Ascending aorta (tissue), 2 donors: ENCODE measurements around the gene TEKTIP1. TPM values are rescaled to one million over a fixed set of nuclear protein-coding genes. Genes with fewer than 3 reads are reported as not detected.

Experiments used
- DNase-seq, 2 donors: peaks; one replicate each; pipeline ENCODE4 v3.0.0-alpha.2; 2019; ENCODE audit warnings: low spot score in 2 of 2
- H3K27ac ChIP-seq, 2 donors: fragments of 200-600 bp; sonication (generic); one replicate each; pipeline ENCODE4 v1.5.1; 2016 to 2017; ENCODE audit warnings: mild to moderate bottlenecking in 1 of 2
- H3K27me3 ChIP-seq: fragments of 200-600 bp; sonication (generic); one replicate; pipeline ENCODE4 v1.5.1; 2017
- H3K36me3 ChIP-seq, 2 donors: fragments of 200-600 bp; sonication (generic); one replicate each; pipeline ENCODE4 v1.5.1; 2016
- H3K4me1 ChIP-seq, 2 donors: fragments of 200-600 bp; sonication (generic); one replicate each; pipeline ENCODE4 v1.5.1; 2016 to 2017; ENCODE audit warnings: mild to moderate bottlenecking in 1 of 2
- H3K4me3 ChIP-seq, 2 donors: fragments of 200-600 bp; sonication (generic); one replicate each; pipeline ENCODE4 v1.5.1; 2016 to 2017; ENCODE audit warnings: mild to moderate bottlenecking in 1 of 2
- H3K9me3 ChIP-seq, 2 donors: fragments of 200-600 bp; sonication (generic); one replicate each; pipeline ENCODE4 v1.5.1; 2016
- CTCF ChIP-seq, 3 experiments: fragments of 200-600 bp in 2 of 3; fragments of 450-650 bp in 1 of 3; sonication (generic) in 2 of 3; IDR thresholded peaks; one replicate each; pipeline ENCODE4 v1.5.1; 2016 to 2019; ENCODE audit warnings: antibody characterized with exemption in 3 of 3, mild to moderate bottlenecking in 1 of 3, moderate library complexity in 1 of 3
- intact Hi-C: fragments of 100-400 bp; cut with DNase I; formaldehyde crosslinking; loops from one replicate; pipeline ENCODE4 v1.15.1; 2023
- total RNA-seq: library from RNA; depleted of rRNA; stranded (reverse); fragments of >200 nt; gene quantifications from one replicate; pipeline ENCODE4 v1.1.0, GENCODE V29; 2016

Gene TEKTIP1
- total RNA-seq, 1 donor from 2014 or later, result not detected

DNA sequence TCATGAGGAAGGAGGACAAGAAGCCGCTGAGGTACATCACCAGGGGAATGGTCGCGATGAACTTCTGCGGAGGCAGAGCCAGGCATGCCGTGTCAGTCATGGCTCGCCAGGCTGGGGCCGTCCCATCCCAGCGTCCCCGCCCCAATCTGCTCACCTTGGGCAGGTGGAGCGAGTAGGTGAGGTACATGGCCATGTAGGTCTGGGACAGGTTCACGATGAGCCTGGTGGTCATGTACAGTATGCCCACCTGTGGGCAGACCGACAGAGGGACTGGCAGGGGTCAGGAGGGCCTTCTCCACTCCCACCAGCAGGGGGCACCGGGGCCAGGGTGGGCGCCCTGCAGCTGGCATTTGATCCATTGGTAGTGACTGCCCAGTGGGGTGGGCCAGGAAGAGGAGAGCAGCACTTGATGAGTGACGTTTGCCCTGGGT is 8.3 kb downstream of the TEKTIP1 start:
- peaks cover 3 to 8% of the 10 kb centered on the region in 2 donors for H3K4me1 ChIP-seq
- TF ChIP-seq CTCF (IDR thresholded peaks at IDR 0.05), result peak; percentile 28 to 47 (median 43)
- no peak overlapping the region for H3K4me3 ChIP-seq
- DNase-seq, result no peak
- H3K27ac ChIP-seq, result no peak overlapping the region
- no peaks in the 10 kb centered on the region for H3K27me3 ChIP-seq
- intact Hi-C loops, result loop anchor here (5.0 kb wide), 1 partner anchor 155 kb away; the partner anchor contains the start of gene PIP5K1C
- no peaks in the 10 kb centered on the region for H3K9me3 ChIP-seq
- H3K36me3 ChIP-seq, result peaks cover 16 to 20% of the 10 kb centered on the region in 2 donors

DNA sequence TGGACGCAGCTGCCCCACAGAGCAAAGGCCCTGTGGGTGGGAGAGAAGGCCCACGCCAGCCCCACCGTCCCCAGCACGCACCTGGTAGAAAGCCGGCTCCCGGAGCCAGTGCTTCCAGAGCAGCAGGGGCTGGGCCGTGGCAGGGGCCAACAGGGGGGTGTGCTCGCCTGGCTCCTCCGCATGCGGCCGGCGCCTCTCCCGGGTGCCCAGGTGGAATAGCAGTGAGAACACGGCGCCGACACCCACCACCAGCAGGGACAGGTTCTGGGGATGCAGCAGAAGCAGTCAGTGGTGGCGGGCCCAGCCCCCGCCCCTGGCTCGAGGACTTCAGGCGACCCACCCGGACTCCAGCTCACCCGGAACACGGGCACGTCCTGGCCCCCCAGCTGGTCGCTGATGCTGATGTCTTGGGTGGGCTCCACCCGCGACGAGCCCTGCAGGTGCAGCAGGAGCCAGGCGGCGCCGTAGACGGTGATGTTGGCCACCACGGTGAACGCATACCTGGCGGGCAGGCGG is 8.9 kb downstream of the TEKTIP1 start:
- H3K36me3 ChIP-seq, result peaks cover 16 to 20% of the 10 kb centered on the region in 2 donors
- peaks cover 3 to 8% of the 10 kb centered on the region in 2 donors for H3K4me1 ChIP-seq
- no peaks in the 10 kb centered on the region for H3K9me3 ChIP-seq
- no peak overlapping the region for H3K4me3 ChIP-seq
- no peak for DNase-seq
- no peak overlapping the region for H3K27ac ChIP-seq
- TF ChIP-seq CTCF (IDR thresholded peaks at IDR 0.05), result no peak
- H3K27me3 ChIP-seq, result no peaks in the 10 kb centered on the region
- intact Hi-C loops, result loop anchor here (5.0 kb wide), 1 partner anchor 154 kb away; the partner anchor contains the start of gene PIP5K1C

DNA sequence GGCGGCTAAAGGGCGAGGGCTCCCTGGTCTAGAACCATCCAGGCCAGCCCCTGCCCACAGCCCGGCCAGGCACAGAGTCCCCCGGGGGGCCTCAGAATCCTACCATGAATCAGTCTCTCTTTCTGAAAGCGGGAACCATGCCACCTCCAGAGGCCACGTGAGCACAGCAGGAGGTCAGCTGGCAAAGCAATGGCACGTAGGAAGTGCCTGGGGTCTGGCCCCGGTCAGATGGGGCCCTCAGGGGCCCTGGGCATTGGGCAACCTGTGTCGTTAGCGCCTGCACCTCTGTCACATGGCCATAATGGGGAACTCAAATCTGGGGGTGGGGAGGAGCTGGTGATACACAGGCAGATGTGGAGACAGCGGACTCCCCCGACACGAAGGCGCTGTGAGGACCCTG is 9.6 kb downstream of the TEKTIP1 start:
- DNase-seq, result no peak

GRCh38 chr19:3549816-3550215 is 10.8 kb downstream of the TEKTIP1 start:
- H3K27ac ChIP-seq, result no peak overlapping the region
- intact Hi-C loops, result loop anchor here (5.0 kb wide), 1 partner anchor 152 kb away; the partner anchor contains the start of gene PIP5K1C
- H3K9me3 ChIP-seq, result no peaks in the 10 kb centered on the region
- peaks cover 0 to 2% of the 10 kb centered on the region in 2 donors for H3K4me1 ChIP-seq
- no peak for TF ChIP-seq CTCF (IDR thresholded peaks at IDR 0.05)
- no peak overlapping the region for H3K4me3 ChIP-seq
- no peaks in the 10 kb centered on the region for H3K27me3 ChIP-seq
- H3K36me3 ChIP-seq, result peaks cover 10 to 16% of the 10 kb centered on the region in 2 donors
- DNase-seq, result no peak

More for the DNA sequence above, 9.6 kb downstream of the TEKTIP1 start:
- Histone ChIP-seq H3K4me1 (peaks cover 1 to 2% of the 10 kb centered on the region in 2 donors), H3K4me3 (no peak overlapping the region), H3K27me3 (no peaks in the 10 kb centered on the region), H3K9me3 (no peaks in the 10 kb centered on the region), H3K27ac (no peak overlapping the region), H3K36me3 (peaks cover 16 to 20% of the 10 kb centered on the region in 2 donors)
- intact Hi-C loops, result loop anchor here (5.0 kb wide), 1 partner anchor 154 kb away; the partner anchor contains the start of gene PIP5K1C
- TF ChIP-seq CTCF (IDR thresholded peaks at IDR 0.05), result no peak

DNA sequence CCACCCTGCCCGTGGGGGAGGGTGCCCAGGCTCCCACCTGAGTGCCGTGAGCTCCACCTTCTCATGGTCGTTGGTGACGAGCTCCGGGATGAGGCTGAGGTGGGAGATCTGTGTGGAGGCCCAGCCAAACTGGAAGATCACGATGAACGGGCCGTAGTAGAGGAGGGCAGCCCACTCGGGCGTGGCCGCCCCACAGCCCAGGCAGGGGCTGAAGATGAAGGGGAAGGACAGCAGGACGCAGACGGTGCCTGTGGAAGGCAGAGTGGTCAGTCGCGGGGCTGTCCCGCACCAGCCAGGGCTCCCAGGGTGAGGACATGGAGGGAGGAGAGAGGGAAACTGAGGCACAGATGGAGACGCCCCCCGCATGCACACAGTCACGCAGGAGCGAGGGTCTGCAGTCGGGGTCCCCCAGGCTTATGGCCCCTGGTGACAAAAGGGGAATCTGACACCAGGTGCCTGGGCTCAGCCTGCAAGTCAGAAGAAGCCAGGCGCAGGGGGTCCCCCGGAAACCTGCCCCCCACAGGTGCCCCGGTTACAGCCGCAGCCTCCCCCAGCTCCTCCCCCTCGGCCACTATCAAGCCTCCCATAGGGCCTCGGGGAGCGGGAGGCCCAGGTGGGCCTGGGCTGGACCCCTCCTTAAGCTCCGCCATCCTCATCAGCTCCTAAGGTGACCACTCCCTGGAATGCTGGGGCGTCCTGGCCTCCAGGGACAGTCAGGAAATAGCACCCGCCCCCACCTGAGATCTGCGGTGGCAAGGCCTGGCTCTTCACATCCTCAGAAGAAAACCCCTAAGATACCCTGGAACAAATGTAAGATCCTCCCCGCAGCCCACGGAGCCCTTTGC is 12.2 kb downstream of the TEKTIP1 start:
- H3K4me1 ChIP-seq, result peaks cover 4 to 12% of the 10 kb centered on the region in 2 donors
- intact Hi-C loops, result no loop called here
- no peak for TF ChIP-seq CTCF (IDR thresholded peaks at IDR 0.05)

More for the DNA sequence above, 12.2 kb downstream of the TEKTIP1 start:
- no peaks in the 10 kb centered on the region for H3K9me3 ChIP-seq
- H3K4me3 ChIP-seq, result no peak overlapping the region
- no peaks in the 10 kb centered on the region for H3K27me3 ChIP-seq
- no peak overlapping the region for H3K27ac ChIP-seq
- H3K36me3 ChIP-seq, result peaks cover 7 to 16% of the 10 kb centered on the region in 2 donors
- DNase-seq, result no peak
